Measurements from ENCODE around the gene MGAT5B. TPM values are rescaled to one million over a fixed set of nuclear protein-coding genes. Genes with fewer than 3 reads are reported as not detected.

Gene MGAT5B
- total and polyA plus RNA-seq, 2 donors (not counting 1 experiment from before 2014, with no cell fraction given) = 0.15 to 37.8 TPM

- no peak overlapping the region for H3K9ac ChIP-seq (ENCODE audit: low read length)
- H3K4me1 ChIP-seq (ENCODE audit: control insufficient read depth in 2 of 2, insufficient read depth in 2 of 2, low read length in 2 of 2) = no peaks in the 10 kb centered on the region
- H3K4me3 Mint-ChIP-seq = no peak overlapping the region
- TF ChIP-seq EZH2 (IDR thresholded peaks at IDR 0.05; ENCODE audit: borderline replicate concordance, insufficient read depth, low read depth, low read length, poor library complexity, severe bottlenecking) = no peak
- TF ChIP-seq CTCF (IDR thresholded peaks at IDR 0.05) = no peak
- H3K9me3 ChIP-seq (ENCODE audit: control extremely low read depth in 1 of 3, control insufficient read depth in 2 of 3, insufficient read depth in 1 of 3, low read length in 2 of 3) = peaks cover 0 to 4% (median 0%) of the 10 kb centered on the region in 3 donors
- H3K36me3 ChIP-seq (replicated peaks in 1 of 2; ENCODE audit: control extremely low read depth in 1 of 2, control insufficient read depth in 1 of 2, extremely low read depth in 1 of 2, insufficient read depth in 2 of 2, low read length in 1 of 2) = no peaks in the 10 kb centered on the region
- WGBS (ENCODE audit: insufficient coverage) = 73% methylated on average over 11 of the region's 12 CpGs
- H3K4me3 ChIP-seq (ENCODE audit: control extremely low read depth in 1 of 5, extremely low read depth in 1 of 5, insufficient read depth in 1 of 5, low read depth in 2 of 5, low read length in 4 of 5) = no peak overlapping the region
- H3K27ac ChIP-seq (ENCODE audit: low read length in 2 of 2) = no peak overlapping the region
- no peaks in the 10 kb centered on the region for H4K20me1 ChIP-seq (ENCODE audit: control insufficient read depth, insufficient read depth, low read length, poor library complexity, severe bottlenecking)
- peaks cover 0 to 3% (median 0%) of the 10 kb centered on the region in 4 experiments for H3K27me3 ChIP-seq (replicated peaks in 1 of 4; ENCODE audit: control extremely low read depth in 1 of 4, control insufficient read depth in 3 of 4, insufficient read depth in 4 of 4, low read length in 3 of 4)
- intact Hi-C loops (cut with micrococcal nuclease) = no loop called here
- H3K9me3 Mint-ChIP-seq (ENCODE audit: insufficient read depth) = no peaks in the 10 kb centered on the region
- peaks cover 19% of the 10 kb centered on the region for H3K27me3 Mint-ChIP-seq
- no peak overlapping the region for H2AFZ ChIP-seq (ENCODE audit: insufficient read depth, low read depth, low read length, poor library complexity, severe bottlenecking)
- ATAC-seq (ENCODE audit: low read depth) (no peak), DNase-seq (no peak)
- no peak overlapping the region for H3K27ac Mint-ChIP-seq
- ChIA-PET POLR2A (no interaction called here), CTCF (no interaction called here)
- H3K4me2 ChIP-seq (replicated peaks; ENCODE audit: low read depth, low read length, poor library complexity, severe bottlenecking) = no peak overlapping the region
- H3K79me2 ChIP-seq (ENCODE audit: control insufficient read depth, insufficient read depth, low read length) = no peaks in the 10 kb centered on the region
- H3K4me1 Mint-ChIP-seq = no peaks in the 10 kb centered on the region
Measured at GRCh38 chr17:76934561-76935320, 66.5 kb downstream of the MGAT5B start.

GRCh38 chr17:76935331-76935730 is 67.1 kb downstream of the MGAT5B start:
- Mint-ChIP-seq H3K4me3 (no peak overlapping the region), H3K9me3 (ENCODE audit: insufficient read depth) (no peaks in the 10 kb centered on the region), H3K27ac (no peak overlapping the region), H3K4me1 (no peaks in the 10 kb centered on the region), H3K27me3 (peaks cover 19% of the 10 kb centered on the region)
- no CpG with 5 or more reads among the region's 3 CpGs for WGBS (ENCODE audit: insufficient coverage)
- no peak for ATAC-seq (ENCODE audit: low read depth)
- no peaks in the 10 kb centered on the region for H3K79me2 ChIP-seq (ENCODE audit: control insufficient read depth, insufficient read depth, low read length)
- intact Hi-C loops (cut with micrococcal nuclease) = no loop called here
- no peak for DNase-seq
- H3K36me3 ChIP-seq (replicated peaks in 1 of 2; ENCODE audit: control extremely low read depth in 1 of 2, control insufficient read depth in 1 of 2, extremely low read depth in 1 of 2, insufficient read depth in 2 of 2, low read length in 1 of 2) = no peaks in the 10 kb centered on the region
- TF ChIP-seq EZH2 (IDR thresholded peaks at IDR 0.05; ENCODE audit: borderline replicate concordance, insufficient read depth, low read depth, low read length, poor library complexity, severe bottlenecking) (no peak), CTCF (IDR thresholded peaks at IDR 0.05) (no peak)
- no peak overlapping the region for H2AFZ ChIP-seq (ENCODE audit: insufficient read depth, low read depth, low read length, poor library complexity, severe bottlenecking)
- H4K20me1 ChIP-seq (ENCODE audit: control insufficient read depth, insufficient read depth, low read length, poor library complexity, severe bottlenecking) = no peaks in the 10 kb centered on the region
- ChIA-PET POLR2A (no interaction called here), CTCF (no interaction called here)
- no peak overlapping the region for H3K9ac ChIP-seq (ENCODE audit: low read length)
- H3K27me3 ChIP-seq (replicated peaks in 1 of 4; ENCODE audit: control extremely low read depth in 1 of 4, control insufficient read depth in 3 of 4, insufficient read depth in 4 of 4, low read length in 3 of 4) = peaks cover 0 to 3% (median 0%) of the 10 kb centered on the region in 4 experiments
- H3K4me1 ChIP-seq (ENCODE audit: control insufficient read depth in 2 of 2, insufficient read depth in 2 of 2, low read length in 2 of 2) = no peaks in the 10 kb centered on the region
- H3K4me3 ChIP-seq (ENCODE audit: control extremely low read depth in 1 of 5, extremely low read depth in 1 of 5, insufficient read depth in 1 of 5, low read depth in 2 of 5, low read length in 4 of 5) = no peak overlapping the region
- no peak overlapping the region for H3K27ac ChIP-seq (ENCODE audit: low read length in 2 of 2)
- peaks cover 0 to 4% (median 0%) of the 10 kb centered on the region in 3 donors for H3K9me3 ChIP-seq (ENCODE audit: control extremely low read depth in 1 of 3, control insufficient read depth in 2 of 3, insufficient read depth in 1 of 3, low read length in 2 of 3)
- no peak overlapping the region for H3K4me2 ChIP-seq (replicated peaks; ENCODE audit: low read depth, low read length, poor library complexity, severe bottlenecking)

All from B cell (primary cell).